HEK293 (cell line): Measurements from ENCODE around the gene THSD4.

Experiments
- CTCF ChIA-PET: fragments of 350-600 bp; formaldehyde crosslinking; extraction: SDS; loops from one replicate; lab custom pipeline; 2021; ENCODE audit warnings: antibody characterized with exemption; lab: Yijun Ruan, JAX
- POLR2A ChIA-PET: fragments of 300-600 bp; formaldehyde crosslinking; extraction: SDS; loops from one replicate; lab custom pipeline; 2020; ENCODE audit warnings: antibody characterized with exemption, inconsistent platforms; lab: Yijun Ruan, JAX
- H3K27ac ChIP-seq: fragments of 200-500 bp; sonication (Bioruptor generic); 2 replicates; pipeline ENCODE4 v1.5.1; 2014; ENCODE audit warnings: low read depth, low read length, control low read depth, inconsistent platforms; ENCODE audit errors: extremely low read depth
- H3K36me3 ChIP-seq, 2 experiments: fragments of 200-500 bp in 1 of 2; sonication (Bioruptor generic) in 1 of 2; 1 replicate in 1 of 2; 2 replicates in 1 of 2; pipeline ENCODE4 v1.5.1; 2014 to 2017; ENCODE audit warnings: inconsistent platforms in 2 of 2, low read length in 2 of 2; ENCODE audit not compliant: control insufficient read depth in 2 of 2, insufficient read depth in 1 of 2
- H3K4me1 ChIP-seq: fragments of 200-500 bp; sonication (Bioruptor generic); 2 replicates; pipeline ENCODE4 v1.5.1; 2014; ENCODE audit warnings: mild to moderate bottlenecking, low read length, inconsistent platforms; ENCODE audit not compliant: control insufficient read depth, insufficient read depth
- H3K4me3 ChIP-seq: 2 replicates; pipeline ENCODE4 v1.5.1; 2011; ENCODE audit warnings: low read depth, mild to moderate bottlenecking, control low read depth, low read length, moderate library complexity
- H3K9me3 ChIP-seq: fragments of 200-500 bp; sonication (Bioruptor generic); 2 replicates; pipeline ENCODE4 v1.5.1; 2014; ENCODE audit warnings: low read depth, low read length, inconsistent platforms; ENCODE audit not compliant: control insufficient read depth, insufficient read depth
- HOXC10 ChIP-seq: sonication (generic); formaldehyde crosslinking; IDR thresholded peaks from 2 replicates; pipeline ENCODE4 v1.8.1; 2023; ENCODE audit warnings: mild to moderate bottlenecking, missing genetic modification reagents
- HOXD13 ChIP-seq: sonication (generic); formaldehyde crosslinking; IDR thresholded peaks from 2 replicates; pipeline ENCODE4 v1.8.0; 2022; ENCODE audit warnings: missing genetic modification reagents, borderline replicate concordance
- RBAK ChIP-seq: fragments of 450-650 bp; formaldehyde crosslinking; IDR thresholded peaks from 2 replicates; pipeline ENCODE4 v1.5.1; 2016; ENCODE audit warnings: missing biosample characterization, missing genetic modification characterization
- WT1 ChIP-seq: fragments of 450-650 bp; formaldehyde crosslinking; IDR thresholded peaks from 2 replicates; pipeline ENCODE4 v1.5.1; 2016; ENCODE audit warnings: missing biosample characterization, missing genetic modification characterization
- YY2 ChIP-seq: fragments of 450-650 bp; formaldehyde crosslinking; IDR thresholded peaks from 2 replicates; pipeline ENCODE4 v1.5.1; 2016; ENCODE audit warnings: missing biosample characterization, missing genetic modification characterization
- ZBTB21 ChIP-seq: fragments of 450-650 bp; formaldehyde crosslinking; IDR thresholded peaks from 2 replicates; pipeline ENCODE4 v1.5.1; 2017; ENCODE audit warnings: missing biosample characterization, missing genetic modification characterization
- ZNF114 ChIP-seq: fragments of 450-650 bp; formaldehyde crosslinking; IDR thresholded peaks from 2 replicates; pipeline ENCODE4 v1.5.0; 2017; ENCODE audit warnings: missing biosample characterization, missing genetic modification characterization
- ZNF121 ChIP-seq: fragments of 450-650 bp; formaldehyde crosslinking; IDR thresholded peaks from 2 replicates; pipeline ENCODE4 v1.5.1; 2016; ENCODE audit warnings: missing biosample characterization, missing genetic modification characterization
- ZNF140 ChIP-seq: fragments of 450-650 bp; formaldehyde crosslinking; IDR thresholded peaks from 2 replicates; pipeline ENCODE4 v1.5.1; 2016; ENCODE audit warnings: missing biosample characterization, missing genetic modification characterization
- ZNF239 ChIP-seq: fragments of 450-650 bp; formaldehyde crosslinking; IDR thresholded peaks from 2 replicates; pipeline ENCODE4 v1.5.1; 2016; ENCODE audit warnings: missing biosample characterization, missing genetic modification characterization
- ZNF24 ChIP-seq: fragments of 450-650 bp; formaldehyde crosslinking; IDR thresholded peaks from 2 replicates; pipeline ENCODE4 v1.5.1; 2016; ENCODE audit warnings: missing biosample characterization, missing genetic modification characterization
- ZNF394 ChIP-seq: fragments of 450-650 bp; formaldehyde crosslinking; IDR thresholded peaks from 2 replicates; pipeline ENCODE4 v1.5.1; 2016; ENCODE audit warnings: missing biosample characterization, missing genetic modification characterization, mild to moderate bottlenecking, moderate library complexity, borderline replicate concordance
- ZNF48 ChIP-seq: fragments of 450-650 bp; formaldehyde crosslinking; IDR thresholded peaks from 2 replicates; pipeline ENCODE4 v1.5.1; 2016; ENCODE audit warnings: missing biosample characterization, missing genetic modification characterization
- ZNF544 ChIP-seq: fragments of 450-650 bp; formaldehyde crosslinking; IDR thresholded peaks from 2 replicates; pipeline ENCODE4 v1.5.0; 2017; ENCODE audit warnings: missing biosample characterization, missing genetic modification characterization
- ZNF585B ChIP-seq: fragments of 450-650 bp; formaldehyde crosslinking; IDR thresholded peaks from 2 replicates; pipeline ENCODE4 v1.5.1; 2016; ENCODE audit warnings: missing biosample characterization, missing genetic modification characterization
- ZNF654 ChIP-seq: fragments of 450-650 bp; formaldehyde crosslinking; IDR thresholded peaks from 2 replicates; pipeline ENCODE4 v1.5.1; 2016; ENCODE audit warnings: low read depth, missing biosample characterization, missing genetic modification characterization
- ZNF660 ChIP-seq: fragments of 450-650 bp; IDR thresholded peaks from 2 replicates; pipeline ENCODE4 v1.5.1; 2018; ENCODE audit warnings: missing biosample characterization, mild to moderate bottlenecking, missing genetic modification characterization
- ZNF670 ChIP-seq: fragments of 450-650 bp; formaldehyde crosslinking; IDR thresholded peaks from 2 replicates; pipeline ENCODE4 v1.5.1; 2016; ENCODE audit warnings: missing biosample characterization, missing genetic modification characterization, low read depth
- ZNF701 ChIP-seq: fragments of 450-650 bp; formaldehyde crosslinking; IDR thresholded peaks from 2 replicates; pipeline ENCODE4 v1.5.1; 2016; ENCODE audit warnings: missing biosample characterization, missing genetic modification characterization
- ZNF785 ChIP-seq: fragments of 450-650 bp; formaldehyde crosslinking; IDR thresholded peaks from 2 replicates; pipeline ENCODE4 v1.5.1; 2016; ENCODE audit warnings: missing biosample characterization, missing genetic modification characterization
- TF ChIP-seq, protein P1 (sequence below): fragments of 450-650 bp; formaldehyde crosslinking; IDR thresholded peaks from 2 replicates; pipeline ENCODE4 v1.5.1; 2017; ENCODE audit warnings: missing biosample characterization, missing genetic modification characterization
- TF ChIP-seq, protein P2 (sequence below): fragments of 450-650 bp; formaldehyde crosslinking; IDR thresholded peaks from 2 replicates; pipeline ENCODE4 v1.5.1; 2016; ENCODE audit warnings: missing biosample characterization, missing genetic modification characterization
- TF ChIP-seq, protein P3 (sequence below): fragments of 450-650 bp; formaldehyde crosslinking; IDR thresholded peaks from 2 replicates; pipeline ENCODE4 v1.5.1; 2016; ENCODE audit warnings: missing biosample characterization, missing genetic modification characterization
- TF ChIP-seq, protein P4 (sequence below): fragments of 450-650 bp; formaldehyde crosslinking; IDR thresholded peaks from 2 replicates; pipeline ENCODE4 v1.5.1; 2016; ENCODE audit warnings: missing biosample characterization, missing genetic modification characterization

Gene THSD4

DNA sequence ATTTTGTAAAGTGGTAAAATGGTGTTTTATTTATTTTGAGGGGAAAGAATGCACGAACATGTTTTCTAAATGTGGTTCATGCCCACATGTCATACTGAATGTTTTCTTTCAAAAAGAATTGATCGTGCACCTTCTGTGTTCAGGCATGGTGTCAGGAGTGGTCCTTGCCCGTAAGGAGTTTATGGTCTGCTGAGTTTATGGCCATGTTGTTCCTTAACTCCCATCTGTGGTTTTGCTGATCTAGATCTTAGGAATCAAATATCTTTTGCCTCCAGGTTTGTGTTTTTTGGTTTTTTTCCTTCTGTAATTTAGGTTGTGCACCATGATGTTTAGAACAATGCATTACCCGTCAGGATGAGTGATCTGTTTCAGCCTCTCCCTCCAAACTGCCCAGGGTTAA lies 390.7 kb downstream of the THSD4 start:
- H3K4me1 ChIP-seq: no peaks in the 10 kb centered on the region
- H3K27ac ChIP-seq: no peak overlapping the region
- ChIA-PET CTCF (interaction anchor here (0.6 to 0.8 kb wide), 2 partner anchors 15 to 25 kb away, joined by 3 read pairs; no protein-coding TSS in a partner anchor), POLR2A (no interaction called here)
- H3K9me3 ChIP-seq: no peaks in the 10 kb centered on the region
- H3K36me3 ChIP-seq: no peaks in the 10 kb centered on the region
- TF ChIP-seq, protein P1, sequence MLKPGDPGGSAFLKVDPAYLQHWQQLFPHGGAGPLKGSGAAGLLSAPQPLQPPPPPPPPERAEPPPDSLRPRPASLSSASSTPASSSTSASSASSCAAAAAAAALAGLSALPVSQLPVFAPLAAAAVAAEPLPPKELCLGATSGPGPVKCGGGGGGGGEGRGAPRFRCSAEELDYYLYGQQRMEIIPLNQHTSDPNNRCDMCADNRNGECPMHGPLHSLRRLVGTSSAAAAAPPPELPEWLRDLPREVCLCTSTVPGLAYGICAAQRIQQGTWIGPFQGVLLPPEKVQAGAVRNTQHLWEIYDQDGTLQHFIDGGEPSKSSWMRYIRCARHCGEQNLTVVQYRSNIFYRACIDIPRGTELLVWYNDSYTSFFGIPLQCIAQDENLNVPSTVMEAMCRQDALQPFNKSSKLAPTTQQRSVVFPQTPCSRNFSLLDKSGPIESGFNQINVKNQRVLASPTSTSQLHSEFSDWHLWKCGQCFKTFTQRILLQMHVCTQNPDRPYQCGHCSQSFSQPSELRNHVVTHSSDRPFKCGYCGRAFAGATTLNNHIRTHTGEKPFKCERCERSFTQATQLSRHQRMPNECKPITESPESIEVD (tag by site-specific recombination): peak; percentile 35; the same call in 1 of the 2 replicates
- TF ChIP-seq HOXD13 (CRISPR knock-in tag): no peak
- TF ChIP-seq ZNF394 (tag by site-specific recombination): no peak
- TF ChIP-seq ZNF670: no peak
- TF ChIP-seq ZNF48: no peak
- peak; percentile 66 for TF ChIP-seq WT1 (tag by site-specific recombination)
- no peak for TF ChIP-seq ZNF121
- no peak for TF ChIP-seq ZBTB21 (tag by site-specific recombination)
- no peak for TF ChIP-seq YY2 (tag by site-specific recombination)
- TF ChIP-seq, protein P2, sequence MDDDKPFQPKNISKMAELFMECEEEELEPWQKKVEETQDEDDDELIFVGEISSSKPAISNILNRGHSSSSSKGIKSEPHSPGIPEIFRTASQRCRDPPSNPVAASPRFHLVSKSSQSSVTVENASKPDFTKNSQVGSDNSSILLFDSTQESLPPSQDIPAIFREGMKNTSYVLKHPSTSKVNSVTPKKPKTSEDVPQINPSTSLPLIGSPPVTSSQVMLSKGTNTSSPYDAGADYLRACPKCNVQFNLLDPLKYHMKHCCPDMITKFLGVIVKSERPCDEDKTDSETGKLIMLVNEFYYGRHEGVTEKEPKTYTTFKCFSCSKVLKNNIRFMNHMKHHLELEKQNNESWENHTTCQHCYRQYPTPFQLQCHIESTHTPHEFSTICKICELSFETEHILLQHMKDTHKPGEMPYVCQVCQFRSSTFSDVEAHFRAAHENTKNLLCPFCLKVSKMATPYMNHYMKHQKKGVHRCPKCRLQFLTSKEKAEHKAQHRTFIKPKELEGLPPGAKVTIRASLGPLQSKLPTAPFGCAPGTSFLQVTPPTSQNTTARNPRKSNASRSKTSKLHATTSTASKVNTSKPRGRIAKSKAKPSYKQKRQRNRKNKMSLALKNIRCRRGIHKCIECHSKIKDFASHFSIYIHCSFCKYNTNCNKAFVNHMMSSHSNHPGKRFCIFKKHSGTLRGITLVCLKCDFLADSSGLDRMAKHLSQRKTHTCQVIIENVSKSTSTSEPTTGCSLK: no peak
- TF ChIP-seq, protein P3, sequence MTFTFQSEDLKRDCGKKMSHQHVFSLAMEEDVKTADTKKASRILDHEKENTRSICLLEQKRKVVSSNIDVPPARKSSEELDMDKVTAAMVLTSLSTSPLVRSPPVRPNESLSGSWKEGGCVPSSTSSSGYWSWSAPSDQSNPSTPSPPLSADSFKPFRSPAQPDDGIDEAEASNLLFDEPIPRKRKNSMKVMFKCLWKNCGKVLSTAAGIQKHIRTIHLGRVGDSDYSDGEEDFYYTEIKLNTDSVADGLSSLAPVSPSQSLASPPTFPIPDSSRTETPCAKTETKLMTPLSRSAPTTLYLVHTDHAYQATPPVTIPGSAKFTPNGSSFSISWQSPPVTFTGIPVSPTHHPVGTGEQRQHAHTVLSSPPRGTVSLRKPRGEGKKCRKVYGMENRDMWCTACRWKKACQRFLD (tag by site-specific recombination): no peak
- TF ChIP-seq ZNF544 (tag by site-specific recombination): no peak
- TF ChIP-seq, all 188 proteins: peak for 2
- no peak overlapping the region for H3K4me3 ChIP-seq

DNA sequence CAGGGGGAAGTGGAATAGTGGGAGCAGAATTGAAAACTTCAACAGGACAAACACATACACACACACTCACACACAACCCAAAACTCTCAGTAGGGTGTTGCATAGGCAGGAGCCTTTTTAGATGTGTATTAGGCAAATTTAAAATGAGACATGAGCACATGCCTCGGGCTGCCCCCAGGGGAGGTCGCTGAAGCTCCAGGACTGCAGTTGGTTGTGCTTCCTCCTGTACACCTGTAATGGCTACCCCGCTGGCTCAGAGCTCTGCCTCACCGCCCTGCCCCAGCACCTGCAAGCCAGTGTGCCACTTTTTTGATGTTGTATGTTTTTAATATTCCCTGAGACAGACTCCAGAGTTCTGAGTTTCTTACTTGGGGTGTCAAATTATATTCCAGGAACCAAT lies 391.7 kb downstream of the THSD4 start:
- H3K9me3 ChIP-seq: no peaks in the 10 kb centered on the region
- TF ChIP-seq ZNF114 (tag by site-specific recombination) (no peak), ZNF239 (tag by site-specific recombination) (no peak), ZNF785 (tag by site-specific recombination) (no peak), ZNF24 (tag by site-specific recombination) (no peak), ZNF544 (tag by site-specific recombination) (no peak), ZNF654 (tag by site-specific recombination) (no peak), ZNF660 (no peak), ZNF585B (tag by site-specific recombination) (no peak), ZNF140 (tag by site-specific recombination) (no peak), ZNF701 (tag by site-specific recombination) (no peak), HOXC10 (CRISPR knock-in tag) (no peak), RBAK (tag by site-specific recombination) (no peak)
- TF ChIP-seq, protein P1 (tag by site-specific recombination): no peak
- TF ChIP-seq, protein P4, sequence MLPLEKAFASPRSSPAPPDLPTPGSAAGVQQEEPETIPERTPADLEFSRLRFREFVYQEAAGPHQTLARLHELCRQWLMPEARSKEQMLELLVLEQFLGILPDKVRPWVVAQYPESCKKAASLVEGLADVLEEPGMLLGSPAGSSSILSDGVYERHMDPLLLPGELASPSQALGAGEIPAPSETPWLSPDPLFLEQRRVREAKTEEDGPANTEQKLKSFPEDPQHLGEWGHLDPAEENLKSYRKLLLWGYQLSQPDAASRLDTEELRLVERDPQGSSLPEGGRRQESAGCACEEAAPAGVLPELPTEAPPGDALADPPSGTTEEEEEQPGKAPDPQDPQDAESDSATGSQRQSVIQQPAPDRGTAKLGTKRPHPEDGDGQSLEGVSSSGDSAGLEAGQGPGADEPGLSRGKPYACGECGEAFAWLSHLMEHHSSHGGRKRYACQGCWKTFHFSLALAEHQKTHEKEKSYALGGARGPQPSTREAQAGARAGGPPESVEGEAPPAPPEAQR (tag by site-specific recombination): no peak
- TF ChIP-seq, all 188 proteins: peak for 0
- no peaks in the 10 kb centered on the region for H3K36me3 ChIP-seq
- POLR2A ChIA-PET: no interaction called here
- H3K4me3 ChIP-seq: no peak overlapping the region
- peaks cover 5% of the 10 kb centered on the region; the same call in 1 of the 2 replicates for H3K4me1 ChIP-seq
- CTCF ChIA-PET: interaction anchor here (0.9 kb wide), 1 partner anchor 21 kb away, joined by 4 read pairs; no protein-coding TSS in a partner anchor
- no peak overlapping the region for H3K27ac ChIP-seq
